Peyer's patch (tissue), 4 donors: ENCODE results near the gene RAP1GAP.

ENCODE experiments used
- CTCF ChIP-seq, 6 experiments: fragments of 450-650 bp in 4 of 6; fragments of 200-600 bp in 2 of 6; sonication (generic) in 1 of 6; IDR thresholded peaks; one replicate each; pipeline ENCODE4 v1.5.1; 2017 to 2019; ENCODE audit warnings: antibody characterized with exemption in 6 of 6, mild to moderate bottlenecking in 3 of 6, moderate library complexity in 1 of 6
- POLR2A ChIP-seq, 2 donors: fragments of 450-650 bp; IDR thresholded peaks; one replicate each; pipeline ENCODE4 v1.5.1; 2017; ENCODE audit warnings: antibody characterized with exemption in 2 of 2, mild to moderate bottlenecking in 2 of 2, moderate library complexity in 2 of 2

DNA sequence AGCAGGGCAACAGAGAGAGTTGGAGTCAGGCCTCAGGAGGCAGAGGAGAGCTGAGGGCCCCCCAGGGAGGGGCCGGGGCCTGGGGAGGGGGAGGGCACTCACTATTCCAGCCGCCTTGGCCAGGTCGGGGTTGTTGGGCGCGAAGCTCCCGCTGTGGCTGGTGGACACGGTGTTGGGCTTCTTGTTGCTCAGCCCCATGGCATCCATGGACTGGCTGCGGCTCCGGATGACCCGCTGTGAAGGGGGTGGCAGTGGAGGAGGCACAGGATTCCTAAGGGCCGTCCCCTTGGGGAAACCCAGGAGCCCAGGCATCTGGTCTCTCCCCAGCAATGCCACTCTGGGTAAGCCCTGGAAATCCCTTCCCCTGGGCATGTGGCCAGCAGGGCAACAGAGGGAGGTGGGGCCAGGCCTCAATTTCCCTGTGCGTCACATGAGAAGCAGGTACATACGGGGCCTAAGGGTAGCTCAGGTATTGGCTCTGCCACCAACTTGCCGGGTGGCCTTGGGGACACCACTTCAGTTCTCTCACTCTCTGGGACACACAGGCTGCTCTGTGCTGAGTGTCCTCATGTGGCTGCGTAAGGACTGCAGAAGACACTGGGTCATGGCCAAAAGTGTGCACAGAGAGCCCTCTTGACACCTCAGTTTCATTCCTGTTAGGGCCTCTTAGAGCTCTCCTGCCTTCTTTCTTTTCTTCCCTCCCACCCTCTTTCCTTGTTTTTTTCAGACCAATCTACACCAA, 63.0 kb downstream of the RAP1GAP start:
- TF ChIP-seq POLR2A (IDR thresholded peaks at IDR 0.05) (no peak), CTCF (IDR thresholded peaks at IDR 0.05) (no peak)
